Lower lobe of right lung (tissue), 2 donors: Measurements from ENCODE around the gene SIL1. TPM values are rescaled to one million over a fixed set of nuclear protein-coding genes. Genes with fewer than 3 reads are reported as not detected.

Experiments used
- ATAC-seq, 2 donors: fragments of 200-7000 bp; cut with Tn5 transposase; one replicate each; pipeline ENCODE4 v1.9.1; 2020 to 2022; ENCODE audit warnings: mild to moderate bottlenecking in 2 of 2, moderate library complexity in 2 of 2
- DNase-seq: peaks from one replicate; pipeline ENCODE4 v3.0.0-alpha.2; 2020
- H3K27ac ChIP-seq: fragments of 200-600 bp; one replicate; pipeline ENCODE4 v1.8.0; 2022
- H3K27me3 ChIP-seq: fragments of 200-600 bp; one replicate; pipeline ENCODE4 v1.8.0; 2022; ENCODE audit warnings: low read depth
- H3K36me3 ChIP-seq: fragments of 200-600 bp; one replicate; pipeline ENCODE4 v1.8.0; 2022; ENCODE audit warnings: mild to moderate bottlenecking
- H3K4me1 ChIP-seq: fragments of 200-600 bp; one replicate; pipeline ENCODE4 v1.8.0; 2022
- H3K4me3 ChIP-seq: fragments of 200-600 bp; one replicate; pipeline ENCODE4 v1.8.0; 2022; ENCODE audit warnings: mild to moderate bottlenecking
- H3K9me3 ChIP-seq: fragments of 200-600 bp; one replicate; pipeline ENCODE4 v1.8.0; 2022
- CTCF ChIP-seq: fragments of 200-600 bp; IDR thresholded peaks from one replicate; pipeline ENCODE4 v1.8.0; 2022; ENCODE audit warnings: antibody characterized with exemption, mild to moderate bottlenecking
- intact Hi-C: fragments of 100-400 bp; cut with DNase I; formaldehyde crosslinking; loops from one replicate; pipeline ENCODE4 v1.11.0; 2022
- total RNA-seq: library from RNA; stranded (reverse); fragmentation: NEBNext Ultra II Directional; extraction: Animal tissue kit (Norgen Biotek cat#: 25700); gene quantifications from one replicate; pipeline ENCODE4 v1.2.1, GENCODE V29; 2021
- donor health status: DM: no; HTN: yes; CAD: no; lungs with severe emphysema.

SIL1 gene
- total RNA-seq, 1 donor from 2014 or later, result 40.6 TPM

- intact Hi-C loops, result no loop called here
- no peak for TF ChIP-seq CTCF
- Histone ChIP-seq H3K9me3 (no peaks in the 10 kb centered on the region), H3K27me3 (no peaks in the 10 kb centered on the region), H3K27ac (no peak overlapping the region), H3K4me1 (no peaks in the 10 kb centered on the region), H3K4me3 (no peak overlapping the region), H3K36me3 (peaks cover 58% of the 10 kb centered on the region)
- no peak for DNase-seq
- ATAC-seq, result no peak
Measured at GRCh38 chr5:138934971-138935370, 263.2 kb downstream of the SIL1 start.

GRCh38 chr5:138933522-138934290, 264.5 kb downstream of the SIL1 start:
- Histone ChIP-seq H3K27ac (no peak overlapping the region), H3K27me3 (no peaks in the 10 kb centered on the region), H3K4me3 (no peak overlapping the region), H3K9me3 (no peaks in the 10 kb centered on the region), H3K4me1 (no peaks in the 10 kb centered on the region), H3K36me3 (peaks cover 71% of the 10 kb centered on the region)
- DNase-seq (no peak), ATAC-seq (no peak)
- no peak for TF ChIP-seq CTCF
- intact Hi-C loops, result no loop called here

GRCh38 chr5:138932171-138932810, 265.9 kb downstream of the SIL1 start:
- TF ChIP-seq CTCF, result no peak
- H3K4me1 ChIP-seq, result peaks cover 6% of the 10 kb centered on the region
- H3K36me3 ChIP-seq, result peaks cover 82% of the 10 kb centered on the region
- ATAC-seq (no peak), DNase-seq (no peak)
- no peak overlapping the region for H3K4me3 ChIP-seq
- no peak overlapping the region for H3K27ac ChIP-seq
- H3K27me3 ChIP-seq, result no peaks in the 10 kb centered on the region
- intact Hi-C loops, result no loop called here
- H3K9me3 ChIP-seq, result no peaks in the 10 kb centered on the region

- intact Hi-C loops, result no loop called here
- Histone ChIP-seq H3K4me3 (no peak overlapping the region), H3K27ac (no peak overlapping the region), H3K9me3 (no peaks in the 10 kb centered on the region), H3K4me1 (peaks cover 6% of the 10 kb centered on the region), H3K36me3 (peaks cover 97% of the 10 kb centered on the region), H3K27me3 (no peaks in the 10 kb centered on the region)
- DNase-seq (no peak), ATAC-seq (no peak)
- no peak for TF ChIP-seq CTCF
Measured at GRCh38 chr5:138930371-138931097, 267.6 kb downstream of the SIL1 start.

GRCh38 chr5:138929571-138929955, 268.6 kb downstream of the SIL1 start:
- intact Hi-C loops, result no loop called here
- TF ChIP-seq CTCF, result no peak
- ATAC-seq, result no peak
- Histone ChIP-seq H3K36me3 (peaks cover 97% of the 10 kb centered on the region), H3K9me3 (no peaks in the 10 kb centered on the region), H3K4me3 (no peak overlapping the region), H3K4me1 (peaks cover 6% of the 10 kb centered on the region), H3K27ac (no peak overlapping the region), H3K27me3 (no peaks in the 10 kb centered on the region)
- no peak for DNase-seq
